ENCODE data around the gene ADIRF.
A peak's percentile ranks its signal among the peaks of the same experiment; 100 is the strongest.

GRCh38 chr10:86971232-86971991 is 3.1 kb downstream of the ADIRF start:
- TF ChIP-seq CTCF (optimal IDR thresholded peaks at IDR 0.05 in 1 of 3, IDR thresholded peaks at IDR 0.05 in 1 of 3, conservative IDR thresholded peaks at IDR 0.05 in 1 of 3; ENCODE audit: extremely low read depth in 1 of 3, insufficient read depth in 2 of 3, low read length in 3 of 3) (peak in 1 of 3 experiments; percentile 32), EZH2 (IDR thresholded peaks at IDR 0.05; ENCODE audit: low read length) (no peak)
